Inferior parietal cortex (tissue), 1 donor: ENCODE results near the gene TMEM43.
A peak's percentile ranks its signal among the peaks of the same experiment; 100 is the strongest.

Experiments used
- DNase-seq: peaks from one replicate; pipeline ENCODE4 v3.0.0-alpha.2; 2016; ENCODE audit errors: extremely low spot score

TMEM43 gene

DNA sequence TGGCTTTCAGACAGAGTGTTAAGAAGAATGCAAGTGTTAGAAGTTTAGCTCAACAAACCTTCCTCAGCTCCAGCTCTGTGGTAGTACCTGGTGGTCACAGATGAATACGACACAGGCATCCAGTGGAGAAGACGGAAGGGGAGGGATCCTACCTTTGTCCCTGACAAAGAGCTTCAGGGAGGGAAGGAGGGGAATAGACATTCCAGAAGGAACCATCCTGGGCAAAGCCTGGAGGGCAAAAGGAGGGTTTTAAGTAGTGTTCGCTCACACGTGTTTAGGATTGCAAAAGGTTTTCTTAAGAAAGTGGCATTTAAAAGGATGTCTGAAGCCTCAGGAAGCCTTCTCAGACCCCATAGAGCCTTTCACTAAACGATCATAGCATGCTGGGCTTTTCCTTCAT lies 3.0 kb upstream of the TMEM43 start:
- DNase-seq = no peak

DNA sequence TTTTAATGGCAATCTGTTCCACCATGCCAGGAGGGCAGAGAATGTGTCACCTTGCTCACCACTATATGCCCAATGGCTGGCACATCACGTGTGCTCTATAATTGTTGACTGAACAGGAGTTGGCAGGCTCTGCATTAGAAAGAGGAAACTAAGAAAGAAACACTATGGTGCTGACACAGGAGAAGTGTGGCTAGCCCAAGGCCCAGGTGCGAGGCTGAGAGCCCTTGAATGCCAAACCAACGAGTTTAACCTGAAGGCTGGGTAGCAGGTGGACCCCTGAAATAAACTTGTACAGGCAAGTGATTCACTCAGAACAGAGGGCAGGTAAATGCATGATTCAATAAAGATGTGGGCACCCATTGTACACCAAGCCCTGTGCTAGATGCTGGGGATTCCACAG lies 2.6 kb upstream of the TMEM43 start:
- DNase-seq = no peak

DNA sequence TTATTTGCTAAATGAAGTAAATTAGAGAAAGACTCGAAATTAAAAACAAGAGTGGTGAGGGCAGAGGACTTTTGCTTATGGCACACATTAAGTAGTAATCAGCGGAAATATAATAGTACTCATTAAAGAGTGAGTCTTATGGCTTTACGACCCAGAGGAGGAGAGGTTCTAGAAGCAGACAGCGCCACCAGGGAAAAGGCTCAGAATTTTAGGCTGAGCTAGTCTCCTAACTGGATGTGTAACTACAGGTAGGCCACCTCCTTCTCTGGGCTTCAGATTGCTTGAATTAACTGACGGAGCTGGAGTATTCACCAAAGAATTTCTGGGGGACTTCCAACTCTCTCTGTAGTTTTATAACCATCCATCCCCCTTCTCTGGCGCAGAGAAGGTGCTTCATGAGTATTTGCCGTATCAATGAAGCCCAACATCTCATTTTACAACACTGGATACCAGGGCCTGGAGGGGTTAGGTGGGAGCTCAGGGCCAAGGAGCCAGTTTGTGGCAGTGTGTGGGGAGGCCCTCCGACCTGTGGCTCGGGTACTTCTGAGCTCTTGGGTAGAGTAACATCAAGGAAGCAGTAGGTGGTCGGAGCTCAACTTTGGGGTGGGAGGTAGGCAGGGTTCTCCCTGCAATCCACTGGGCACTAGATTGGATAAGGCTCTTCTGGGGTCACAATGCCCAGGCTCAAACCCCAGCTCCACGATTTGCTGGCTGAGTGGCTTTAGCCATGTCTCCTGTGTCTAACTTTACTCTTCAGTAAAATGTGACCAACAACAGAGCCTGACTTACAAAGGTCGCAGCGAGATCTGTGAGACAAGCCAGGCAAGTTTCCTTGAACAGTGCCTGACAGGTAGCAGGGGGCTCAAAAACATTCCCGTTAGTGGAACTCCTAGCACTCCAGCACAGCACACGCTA lies 1.3 kb upstream of the TMEM43 start:
- DNase-seq = no peak

DNA sequence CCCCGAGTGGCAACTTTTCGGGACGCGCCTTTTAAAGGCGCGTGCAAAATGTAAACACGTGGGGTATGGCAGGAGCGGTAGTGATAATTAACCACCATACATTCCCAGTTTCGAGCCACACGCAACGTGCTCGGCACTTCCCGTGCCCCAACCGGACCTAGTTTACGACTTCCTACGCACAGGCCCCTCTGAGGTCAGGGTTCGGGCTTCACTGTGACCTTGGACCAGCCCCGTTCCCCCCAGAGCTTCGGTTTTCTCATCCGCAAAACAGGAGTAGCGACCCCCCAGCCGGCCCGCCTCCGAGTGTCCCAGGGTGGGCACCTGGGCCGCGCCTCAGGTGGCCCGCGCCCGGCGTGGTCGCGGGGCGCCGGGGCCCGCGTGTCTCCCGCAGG lies 633 bp upstream of the TMEM43 start:
- DNase-seq = peak; percentile 55

DNA sequence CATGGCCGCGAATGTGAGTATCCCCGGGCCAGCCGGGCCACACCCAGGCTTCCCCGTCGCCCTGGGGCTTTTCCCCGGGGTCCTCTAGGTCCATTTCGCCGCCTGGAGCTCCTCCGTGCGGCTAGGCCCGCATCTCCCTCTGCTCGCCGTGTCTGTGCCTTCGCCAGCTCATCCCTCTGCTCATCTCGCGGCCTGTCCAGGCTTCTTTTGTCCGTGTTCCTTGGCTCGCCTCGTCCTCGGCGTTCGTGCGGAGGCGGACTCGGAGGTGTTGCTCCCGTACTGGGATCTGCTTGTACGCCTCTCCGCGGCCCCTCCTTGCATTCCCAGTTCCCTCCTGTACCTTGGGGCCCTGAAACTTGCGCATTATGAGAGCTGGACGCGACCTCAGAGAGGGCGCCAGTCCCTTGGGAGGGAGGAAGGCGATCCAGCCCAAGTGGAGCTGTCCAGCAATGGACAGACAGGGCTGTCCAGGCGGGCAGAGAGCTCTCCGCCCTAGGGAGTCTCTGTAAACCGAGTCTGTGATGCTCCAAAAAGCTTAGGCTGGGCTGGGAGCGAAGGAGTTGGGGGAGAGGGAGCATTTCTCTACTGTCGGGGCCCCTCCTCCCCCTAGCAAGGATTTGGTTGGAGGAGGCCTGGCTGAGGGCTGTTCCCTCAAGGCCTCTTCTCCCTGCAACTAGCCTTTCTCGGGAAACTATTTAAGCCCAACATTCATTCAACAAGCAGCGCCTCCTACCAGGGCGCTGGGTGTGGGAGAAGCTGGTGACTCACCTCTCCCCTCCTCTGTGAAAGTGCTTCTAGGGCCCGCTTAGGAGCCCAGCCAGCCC lies 553 bp downstream of the TMEM43 start:
- DNase-seq = peak; percentile 53

DNA sequence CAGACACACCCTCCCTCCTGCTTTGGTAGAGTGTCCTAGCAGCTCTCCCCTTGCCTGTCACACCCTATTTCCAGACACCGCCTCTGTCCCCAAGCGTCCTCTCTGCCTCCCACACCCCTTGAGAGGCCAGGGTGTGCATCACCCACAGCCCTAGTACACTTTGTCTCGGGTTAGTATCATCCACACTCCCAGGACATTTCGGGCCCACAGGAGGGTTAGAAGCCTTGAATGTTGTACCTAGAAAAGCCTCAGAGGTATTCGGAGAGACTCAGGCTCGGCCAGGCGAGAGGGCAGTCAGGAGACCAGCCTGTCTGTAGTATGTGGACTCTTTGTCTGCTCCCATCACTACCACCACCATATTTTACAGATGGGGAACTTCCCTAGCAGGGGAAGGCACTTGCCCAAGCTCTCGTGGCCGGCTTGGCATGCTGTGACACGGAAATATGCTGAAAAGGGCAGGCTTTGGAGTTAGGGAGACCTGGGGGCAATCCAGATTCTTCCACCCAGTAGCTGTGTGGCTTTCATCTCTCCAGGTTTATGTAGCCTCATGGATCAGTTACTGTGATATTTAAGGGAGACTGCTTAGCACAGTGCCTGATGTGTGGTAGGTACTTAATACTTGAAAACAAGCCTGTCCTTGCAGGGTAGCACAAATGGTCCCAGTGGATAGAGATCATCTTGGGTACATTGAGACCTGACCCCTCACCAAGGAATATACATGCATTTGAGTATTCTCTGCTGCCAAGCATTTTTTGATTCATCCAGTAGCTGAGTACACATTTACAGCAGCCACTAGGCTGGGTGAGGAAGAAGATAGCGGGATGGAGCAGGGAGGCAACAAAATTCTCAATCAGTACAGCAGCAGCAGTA lies 1.4 kb downstream of the TMEM43 start:
- DNase-seq = no peak

DNA sequence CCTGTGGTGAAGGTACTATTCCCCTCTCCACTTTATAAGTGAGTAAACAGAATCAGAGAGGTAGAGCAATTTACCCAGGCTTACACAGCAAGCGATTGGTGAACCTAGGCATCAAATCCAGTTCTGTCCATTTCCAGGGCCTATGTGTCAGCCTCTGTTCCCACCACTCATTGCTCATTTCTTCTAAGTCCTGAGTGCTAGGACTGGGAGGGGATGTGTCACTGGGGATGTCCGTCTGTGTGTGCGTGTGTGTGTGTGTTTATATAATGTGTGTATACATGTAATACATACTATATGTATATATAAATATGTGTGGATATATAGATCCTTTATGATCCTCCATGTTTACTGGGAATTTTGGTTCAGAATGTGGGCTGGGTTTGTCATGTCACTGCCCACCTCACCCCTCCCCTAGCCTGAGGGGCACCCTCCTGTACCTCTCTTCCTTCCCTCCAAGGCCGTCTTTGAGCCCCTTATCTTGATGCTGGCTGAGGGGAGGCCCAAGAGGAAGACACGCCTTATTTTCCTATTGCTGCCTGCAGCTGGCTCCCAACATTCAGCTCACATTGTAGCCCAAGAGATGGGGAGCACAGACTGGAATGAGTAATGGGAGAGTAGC lies 2.1 kb downstream of the TMEM43 start:
- no peak for DNase-seq

DNA sequence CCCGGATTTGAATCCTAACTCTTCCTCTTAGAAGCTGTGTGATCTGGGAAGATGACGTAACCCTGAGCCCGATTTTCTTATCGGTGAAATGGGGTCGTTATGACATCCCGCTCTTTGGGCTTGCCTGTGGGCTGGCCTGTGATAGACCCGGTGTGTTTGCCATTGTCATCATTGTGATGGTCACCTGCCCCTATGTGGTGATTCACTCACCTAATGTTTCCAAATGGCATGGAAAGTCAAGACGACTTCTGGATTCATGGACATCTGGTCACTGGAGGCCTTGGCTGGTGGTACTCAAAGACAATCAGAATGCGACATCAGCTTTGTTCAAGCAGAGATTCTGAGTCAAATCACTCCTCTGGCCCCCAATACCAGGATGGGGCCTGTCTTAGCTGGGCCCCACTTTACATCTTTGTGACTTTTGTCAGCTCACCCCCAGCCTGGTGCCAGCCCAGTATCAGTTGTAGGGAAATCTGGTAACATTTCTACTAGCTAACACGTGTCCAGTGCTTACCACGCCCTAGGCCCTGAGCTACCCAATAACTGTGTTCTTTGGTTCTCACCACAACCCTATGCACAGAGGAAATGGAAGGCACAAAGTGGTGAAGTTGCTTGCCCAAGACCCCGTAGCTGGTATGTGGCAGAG lies 2.8 kb downstream of the TMEM43 start:
- no peak for DNase-seq

DNA sequence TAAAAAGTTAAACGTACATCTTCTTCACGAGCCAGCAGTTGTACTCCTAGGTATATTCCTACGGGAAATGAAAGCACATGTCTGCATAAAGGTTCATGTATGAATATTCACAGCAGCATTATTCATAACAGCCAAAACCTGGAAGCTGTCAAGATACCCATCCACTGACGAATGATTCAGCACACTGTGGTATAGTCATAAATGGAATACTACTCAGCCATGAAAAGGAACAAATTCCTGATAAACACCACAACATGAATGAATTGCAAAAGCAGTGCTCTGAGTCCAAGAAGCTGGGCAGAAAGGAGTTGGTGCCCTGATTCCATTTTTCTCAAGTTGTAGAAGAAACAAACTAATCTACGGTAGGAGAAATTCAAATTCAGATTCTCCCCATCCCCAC lies 3.9 kb downstream of the TMEM43 start:
- DNase-seq = no peak

DNA sequence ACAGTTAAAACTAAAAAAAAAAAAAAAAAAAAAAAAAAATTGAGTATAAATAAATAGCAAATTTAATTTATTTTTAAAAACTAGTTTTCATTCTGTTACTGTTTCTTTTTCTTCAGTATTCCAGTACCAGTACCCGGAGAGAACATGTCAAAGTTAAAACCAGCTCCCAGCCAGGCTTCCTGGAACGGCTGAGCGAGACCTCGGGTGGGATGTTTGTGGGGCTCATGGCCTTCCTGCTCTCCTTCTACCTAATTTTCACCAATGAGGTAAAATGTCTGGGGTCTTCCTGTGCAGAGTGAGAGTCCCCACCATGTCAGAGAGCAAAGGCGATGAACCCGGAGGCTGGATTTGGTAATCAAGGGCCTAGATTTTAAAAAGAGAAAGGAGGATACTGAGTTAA lies 4.4 kb downstream of the TMEM43 start:
- no peak for DNase-seq

DNA sequence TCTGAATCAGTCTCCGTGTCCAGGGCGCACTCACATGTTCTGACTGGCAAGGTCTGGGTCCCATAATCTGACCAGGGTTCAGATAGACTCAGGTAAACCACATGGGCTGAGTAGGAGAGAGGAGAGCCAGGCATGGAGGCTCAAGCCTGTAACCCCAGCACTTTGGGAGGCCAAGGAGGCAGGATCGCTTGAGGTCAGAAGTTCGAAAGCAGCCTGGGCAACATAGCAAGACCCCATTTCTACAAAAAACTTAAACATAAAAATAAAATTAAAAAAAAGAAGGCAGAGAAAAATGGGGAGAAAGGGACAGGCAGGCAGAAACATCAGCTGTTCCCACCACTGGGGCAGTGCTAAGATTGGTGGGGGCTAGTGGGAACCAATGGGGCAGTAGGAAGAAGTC lies 5.4 kb downstream of the TMEM43 start:
- no peak for DNase-seq

DNA sequence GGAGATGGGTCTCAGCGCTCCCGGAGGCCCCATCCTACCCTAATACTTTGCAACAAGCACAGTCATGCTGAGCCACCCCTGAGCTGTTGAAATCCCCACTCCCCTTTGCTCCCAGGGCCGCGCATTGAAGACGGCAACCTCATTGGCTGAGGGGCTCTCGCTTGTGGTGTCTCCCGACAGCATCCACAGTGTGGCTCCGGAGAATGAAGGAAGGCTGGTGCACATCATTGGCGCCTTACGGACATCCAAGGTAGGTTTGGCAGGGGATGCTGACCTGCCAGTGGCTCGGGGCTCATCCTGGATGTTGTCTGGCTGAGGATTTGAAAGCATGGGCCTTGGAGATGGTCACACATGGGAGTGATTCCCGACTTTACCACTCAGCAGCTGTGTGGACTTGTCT lies 5.9 kb downstream of the TMEM43 start:
- DNase-seq = no peak

DNA sequence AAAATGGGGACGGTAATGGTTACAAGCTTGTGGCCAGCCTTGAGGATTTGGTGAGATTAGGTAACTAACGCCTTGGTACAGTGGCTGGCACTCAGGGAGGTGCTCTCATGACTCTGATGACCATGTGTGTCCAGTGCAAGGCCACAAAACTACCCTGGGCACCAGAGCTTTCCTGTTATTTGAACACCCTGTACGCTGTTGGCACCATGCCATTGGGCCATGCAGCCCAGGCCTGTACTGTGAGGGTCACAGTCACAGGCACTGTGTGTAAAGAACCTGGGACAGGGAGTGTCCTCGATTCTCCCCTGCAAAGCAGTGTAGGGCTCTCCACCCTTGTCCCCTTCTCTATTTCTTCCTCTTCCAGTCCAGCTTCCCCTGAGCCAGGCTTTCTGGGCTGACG lies 6.3 kb downstream of the TMEM43 start:
- DNase-seq = no peak

DNA sequence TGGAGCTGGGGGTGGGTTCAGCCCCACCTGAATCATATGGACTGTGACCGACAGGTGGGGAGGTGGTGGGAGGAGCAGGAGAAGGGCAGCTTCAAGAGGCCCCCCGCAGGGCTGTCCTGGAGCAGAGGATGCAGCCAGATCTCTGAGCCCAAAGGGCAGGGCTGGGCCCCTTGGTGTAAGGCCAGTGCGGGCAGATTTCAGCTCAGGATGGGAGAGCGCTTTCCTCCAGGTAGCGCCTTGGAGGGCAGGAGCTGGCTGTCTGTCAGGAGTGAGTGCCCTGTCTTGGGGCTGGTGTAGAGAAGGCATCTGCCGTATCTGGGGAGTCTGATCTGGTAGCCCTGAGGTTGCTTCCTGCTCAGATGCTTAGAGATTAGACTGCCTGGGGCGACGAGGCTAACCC lies 7.3 kb downstream of the TMEM43 start:
- DNase-seq = no peak

DNA sequence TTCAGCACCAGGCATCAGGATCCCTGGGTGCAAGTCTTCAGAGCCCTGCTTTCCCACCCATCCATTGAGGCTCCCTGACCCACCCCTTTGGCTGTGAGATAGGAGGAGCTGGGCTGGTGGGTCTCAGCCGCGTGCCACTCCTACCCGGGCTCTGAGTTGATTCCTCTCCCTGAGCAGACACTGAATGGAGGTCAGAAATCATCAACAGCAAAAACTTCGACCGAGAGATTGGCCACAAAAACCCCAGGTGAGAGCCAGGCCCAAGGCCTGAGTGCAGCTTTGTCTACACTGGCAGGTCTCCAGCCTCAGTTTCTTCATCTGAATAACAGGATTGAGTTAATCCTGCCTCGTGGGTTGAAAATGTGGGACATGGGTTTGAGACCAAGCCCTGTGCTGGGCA lies 7.8 kb downstream of the TMEM43 start:
- no peak for DNase-seq

DNA sequence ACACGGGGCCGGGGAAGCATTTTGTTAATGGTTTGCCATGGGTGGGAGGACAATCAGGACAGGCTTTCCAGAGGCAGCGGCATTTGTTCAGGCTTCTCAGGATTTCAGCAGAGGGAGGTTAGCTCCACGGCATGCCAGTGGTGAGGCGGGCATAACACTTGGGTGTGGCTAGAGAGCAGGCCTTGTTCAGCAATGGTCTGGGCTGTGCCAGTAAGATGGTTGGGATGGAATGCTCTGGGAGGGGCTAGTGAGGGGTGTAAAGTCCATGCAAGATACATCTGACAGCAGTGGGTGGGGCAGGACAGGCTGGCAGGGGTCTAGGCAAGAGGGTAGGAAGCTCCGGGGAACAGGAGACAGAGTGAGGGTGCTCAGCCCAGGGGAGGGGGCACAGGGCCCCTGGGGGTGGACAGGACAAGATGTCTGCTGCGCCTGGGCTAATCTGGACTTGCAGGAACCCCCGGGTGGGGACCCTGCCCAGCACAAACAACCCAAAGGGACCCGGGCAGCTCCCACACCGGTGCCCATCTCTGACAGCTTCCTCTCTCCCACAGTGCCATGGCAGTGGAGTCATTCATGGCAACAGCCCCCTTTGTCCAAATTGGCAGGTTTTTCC lies 8.4 kb downstream of the TMEM43 start:
- DNase-seq = no peak

DNA sequence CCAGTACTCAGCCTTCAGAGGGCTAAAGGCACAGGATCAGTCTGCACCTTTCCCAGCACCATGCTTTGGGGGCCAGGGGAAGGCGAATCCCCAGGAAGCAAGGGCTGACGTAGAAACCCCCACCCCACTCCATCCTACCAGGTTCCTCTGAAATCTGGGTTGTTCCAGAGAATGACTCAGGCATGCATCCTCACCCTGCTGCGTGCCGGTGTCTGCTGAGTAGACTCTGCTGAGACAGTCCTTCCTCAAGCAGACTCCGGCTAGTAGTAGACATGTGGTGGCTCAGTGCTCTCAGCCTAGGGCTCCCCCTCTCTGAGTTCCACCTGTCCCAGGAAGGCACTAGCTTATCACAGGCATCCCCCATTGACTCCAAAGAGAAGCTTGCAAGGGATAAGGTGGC lies 9.0 kb downstream of the TMEM43 start:
- no peak for DNase-seq

DNA sequence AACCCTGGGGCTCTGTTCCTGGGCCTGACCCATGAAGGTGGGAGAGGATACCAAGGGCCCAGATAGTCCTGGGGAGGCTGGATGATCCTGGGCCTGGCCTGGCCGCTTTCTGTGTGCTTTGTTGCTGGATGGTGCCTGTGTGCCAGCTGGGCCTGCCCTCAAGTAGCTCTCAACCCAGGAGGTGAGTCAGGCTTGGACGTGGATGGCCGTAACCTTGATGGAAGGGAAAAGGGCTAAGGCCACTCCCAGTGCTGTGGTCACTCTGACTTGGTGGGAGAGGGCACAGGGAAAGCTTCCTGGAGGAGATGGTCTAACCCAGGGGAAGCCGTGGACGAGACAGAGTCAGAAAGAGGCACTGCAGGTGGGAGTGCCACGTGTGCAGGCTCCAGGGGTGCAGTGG lies 9.4 kb downstream of the TMEM43 start:
- no peak for DNase-seq

DNA sequence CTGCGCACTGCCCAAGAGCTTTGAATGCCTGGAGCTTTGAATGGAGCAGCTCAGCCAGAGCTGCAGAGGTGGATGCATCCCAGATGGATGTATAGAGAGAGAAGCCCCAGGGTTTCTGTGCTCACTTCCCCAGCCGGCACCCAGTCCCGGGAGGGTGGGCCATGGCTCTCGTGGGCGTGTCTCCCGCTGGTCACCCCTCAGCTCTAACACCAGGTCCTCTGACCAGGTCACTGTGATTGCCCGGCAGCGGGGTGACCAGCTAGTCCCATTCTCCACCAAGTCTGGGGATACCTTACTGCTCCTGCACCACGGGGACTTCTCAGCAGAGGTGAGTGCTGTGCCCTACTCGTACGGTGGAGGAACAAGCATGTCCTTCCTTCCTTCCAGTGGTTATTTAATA lies 10.7 kb downstream of the TMEM43 start:
- no peak for DNase-seq

DNA sequence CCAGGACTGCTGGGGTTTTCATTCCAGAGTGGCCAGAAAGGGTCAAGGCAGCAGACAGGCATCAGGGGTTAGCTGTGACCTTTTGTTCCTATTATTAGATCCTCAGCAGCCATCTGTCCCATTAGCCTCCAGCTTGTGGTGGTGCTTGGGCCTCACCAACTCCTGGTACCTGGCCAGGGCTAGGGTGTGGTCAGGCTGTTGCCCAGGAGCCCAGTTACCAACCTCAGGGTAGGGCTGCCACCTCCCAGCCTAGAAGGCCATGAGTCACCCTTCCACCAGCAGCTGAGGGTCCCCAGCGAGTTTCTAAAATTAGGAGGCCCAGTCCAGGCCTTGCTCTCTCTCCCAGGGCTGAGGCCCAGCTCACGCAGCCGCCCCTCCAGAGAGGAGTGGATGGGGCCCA lies 12.2 kb downstream of the TMEM43 start:
- no peak for DNase-seq

DNA sequence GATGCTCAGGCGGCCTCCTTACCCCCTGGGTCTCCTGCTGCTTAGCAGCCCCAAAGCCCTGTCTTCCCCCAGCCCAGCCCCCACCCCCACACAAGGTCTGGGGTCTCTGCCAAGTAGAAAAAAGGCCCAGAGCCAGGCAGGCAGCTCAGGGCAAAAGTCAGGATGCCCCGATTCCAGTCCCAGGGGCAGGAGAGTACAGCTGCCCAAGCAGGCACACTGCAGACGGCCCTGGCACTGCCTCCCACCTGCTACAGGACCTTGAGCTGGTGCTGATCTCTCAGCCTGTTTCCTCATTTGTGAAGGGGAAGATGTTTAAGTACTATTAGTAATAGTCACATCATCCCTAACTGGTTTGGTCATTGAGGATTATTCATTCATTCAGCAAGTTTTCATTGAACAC lies 12.6 kb downstream of the TMEM43 start:
- no peak for DNase-seq
